ENCODE results near the gene CXCL16. TPM values are rescaled to one million over a fixed set of nuclear protein-coding genes. Genes with fewer than 3 reads are reported as not detected.
"Not testable (repeated sequence)": the region's sequence is repeated elsewhere in the genome, so short reads cannot be mapped to it uniquely, and the experiment has no call there.

CXCL16 gene
- total RNA-seq, 1 donor from 2014 or later, result 30.3 TPM

- DNase-seq (ENCODE audit: low spot score) (no peak), ATAC-seq (no peak)
- intact Hi-C loops (cut with DNase I), result loop anchor here (2.0 to 10.0 kb wide), 2 partner anchors 50 to 152 kb away; no protein-coding TSS in a partner anchor
Measured at GRCh38 chr17:4733073-4733531, 6.6 kb downstream of the CXCL16 start.

GRCh38 chr17:4728124-4728523 lies 11.6 kb downstream of the CXCL16 start:
- no peak for ATAC-seq
- intact Hi-C loops (cut with DNase I), result no loop called here
- no peak for DNase-seq (ENCODE audit: low spot score)

- ATAC-seq (no peak), DNase-seq (ENCODE audit: low spot score) (no peak)
- intact Hi-C loops (cut with DNase I), result no loop called here
Measured at GRCh38 chr17:4725646-4726310, 13.9 kb downstream of the CXCL16 start.

- intact Hi-C loops (cut with DNase I), result no loop called here
- no peak for ATAC-seq
- DNase-seq (ENCODE audit: low spot score), result no peak
Measured at GRCh38 chr17:4724650-4725049, 15.1 kb downstream of the CXCL16 start.

- intact Hi-C loops (cut with DNase I), result no loop called here
Measured at GRCh38 chr17:4722678-4723240, 17.0 kb downstream of the CXCL16 start.

GRCh38 chr17:4721203-4722135 lies 18.3 kb downstream of the CXCL16 start:
- DNase-seq (ENCODE audit: low spot score) (no peak), ATAC-seq (peak; percentile 68)
- intact Hi-C loops (cut with DNase I), result no loop called here

More at GRCh38 chr17:4722678-4723240, 17.0 kb downstream of the CXCL16 start:
- DNase-seq (ENCODE audit: low spot score), result no peak
- ATAC-seq, result no peak

- no peak for ATAC-seq
- intact Hi-C loops (cut with DNase I), result no loop called here
- DNase-seq (ENCODE audit: low spot score), result no peak
Measured at GRCh38 chr17:4720787-4721186, 18.9 kb downstream of the CXCL16 start.

- intact Hi-C loops (cut with DNase I), result no loop called here
- DNase-seq (ENCODE audit: low spot score), result no peak
Measured at GRCh38 chr17:4719684-4720221, 20.0 kb downstream of the CXCL16 start.

GRCh38 chr17:4719146-4719545 lies 20.6 kb downstream of the CXCL16 start:
- intact Hi-C loops (cut with DNase I), result no loop called here
- ATAC-seq (no peak), DNase-seq (ENCODE audit: low spot score) (no peak)

More at GRCh38 chr17:4719684-4720221, 20.0 kb downstream of the CXCL16 start:
- peak; percentile 24 for ATAC-seq

GRCh38 chr17:4718276-4718675 lies 21.5 kb downstream of the CXCL16 start:
- intact Hi-C loops (cut with DNase I), result no loop called here
- DNase-seq (ENCODE audit: low spot score), result no peak

GRCh38 chr17:4717791-4718190 lies 21.9 kb downstream of the CXCL16 start:
- DNase-seq (ENCODE audit: low spot score), result no peak
- intact Hi-C loops (cut with DNase I), result no loop called here
- ATAC-seq, result no peak

More at GRCh38 chr17:4718276-4718675, 21.5 kb downstream of the CXCL16 start:
- ATAC-seq, result no peak

- no peak for DNase-seq (ENCODE audit: low spot score)
- ATAC-seq, result no peak
- intact Hi-C loops (cut with DNase I), result no loop called here
Measured at GRCh38 chr17:4716081-4716480, 23.6 kb downstream of the CXCL16 start.

GRCh38 chr17:4715063-4715744 lies 24.5 kb downstream of the CXCL16 start:
- intact Hi-C loops (cut with DNase I), result no loop called here
- ATAC-seq (no peak), DNase-seq (ENCODE audit: low spot score) (no peak)

GRCh38 chr17:4714340-4715062 lies 25.2 kb downstream of the CXCL16 start:
- DNase-seq (ENCODE audit: low spot score); ATAC-seq; intact Hi-C loops (cut with DNase I): not testable (repeated sequence)

GRCh38 chr17:4712526-4712925 lies 27.2 kb downstream of the CXCL16 start:
- no peak for DNase-seq (ENCODE audit: low spot score)
- ATAC-seq, result no peak
- intact Hi-C loops (cut with DNase I), result no loop called here

GRCh38 chr17:4711661-4712181 lies 28.0 kb downstream of the CXCL16 start:
- intact Hi-C loops (cut with DNase I), result no loop called here
- no peak for DNase-seq (ENCODE audit: low spot score)
- peak; percentile 20 for ATAC-seq

- peak; percentile 4 for ATAC-seq
Measured at GRCh38 chr17:4710693-4711634, 28.8 kb downstream of the CXCL16 start.

More at GRCh38 chr17:4710693-4711634, 28.8 kb downstream of the CXCL16 start:
- DNase-seq (ENCODE audit: low spot score), result no peak
- intact Hi-C loops (cut with DNase I), result no loop called here

All from sciatic nerve (tissue), 2 donors.